OCI-LY1 (cell line): ENCODE data around the gene WIZ.
"Not testable (repeated sequence)": the region's sequence is repeated elsewhere in the genome, so short reads cannot be mapped to it uniquely, and the experiment has no call there.

ENCODE experiments used
- H2AFZ ChIP-seq: fragments of 200-600 bp; sonication (generic), shearing (Covaris generic); 2 replicates; pipeline ENCODE4 v1.6.0; 2014; ENCODE audit warnings: antibody characterized with exemption, mild to moderate bottlenecking, low read length
- H3F3A ChIP-seq: fragments of 200-600 bp; sonication (generic), shearing (Covaris generic); 2 replicates; pipeline ENCODE4 v1.6.0; 2014; ENCODE audit warnings: mild to moderate bottlenecking, antibody characterized with exemption, low read length, moderate library complexity; ENCODE audit not compliant: insufficient read depth
- H3K27ac ChIP-seq: fragments of 200-600 bp; sonication (generic); 2 replicates; pipeline ENCODE4 v1.5.1; 2014; ENCODE audit warnings: low read length, mixed run types, mild to moderate bottlenecking, low read depth; ENCODE audit not compliant: poor library complexity, severe bottlenecking
- H3K27me3 ChIP-seq: fragments of 200-600 bp; sonication (generic); 2 replicates; pipeline ENCODE4 v1.6.0; 2014; ENCODE audit warnings: antibody characterized with exemption, mild to moderate bottlenecking, low read length, moderate library complexity; ENCODE audit not compliant: insufficient read depth
- H3K36me3 ChIP-seq: fragments of 200-600 bp; sonication (generic); 2 replicates; pipeline ENCODE4 v1.6.1; 2014; ENCODE audit warnings: mild to moderate bottlenecking, antibody characterized with exemption, low read length, moderate library complexity, mixed read lengths; ENCODE audit not compliant: insufficient read depth
- H3K4me1 ChIP-seq: fragments of 200-600 bp; sonication (generic); 2 replicates; pipeline ENCODE4 v1.5.1; 2014; ENCODE audit warnings: mild to moderate bottlenecking, low read length, moderate library complexity; ENCODE audit not compliant: insufficient read depth, severe bottlenecking
- H3K4me2 ChIP-seq: fragments of 200-600 bp; sonication (generic), shearing (Covaris generic); 2 replicates; pipeline ENCODE4 v1.6.1; 2014; ENCODE audit warnings: low read length
- H3K4me3 ChIP-seq: fragments of 200-600 bp; sonication (generic); 2 replicates; pipeline ENCODE4 v1.5.1; 2014; ENCODE audit warnings: low read length, low read depth, mild to moderate bottlenecking, mixed read lengths; ENCODE audit not compliant: poor library complexity, severe bottlenecking
- H3K79me2 ChIP-seq: fragments of 200-600 bp; shearing (Covaris generic); 2 replicates; pipeline ENCODE4 v1.6.1; 2016; ENCODE audit warnings: mixed run types, low read length, mixed read lengths; ENCODE audit not compliant: insufficient read depth
- H3K9ac ChIP-seq: fragments of 200-600 bp; sonication (generic), shearing (Covaris generic); 2 replicates; pipeline ENCODE4 v1.6.1; 2014; ENCODE audit warnings: mild to moderate bottlenecking, low read length, mixed read lengths
- H3K9me2 ChIP-seq: fragments of 200-600 bp; sonication (generic), shearing (Covaris generic); 2 replicates; pipeline ENCODE4 v1.6.1; 2014; ENCODE audit warnings: low read depth, mild to moderate bottlenecking, low read length, mixed read lengths
- H3K9me3 ChIP-seq: fragments of 200-600 bp; shearing (Covaris generic); 2 replicates; pipeline ENCODE4 v1.6.1; 2014; ENCODE audit warnings: low read length, mixed read lengths
- H4K20me1 ChIP-seq: fragments of 200-600 bp; sonication (generic), shearing (Covaris generic); 2 replicates; pipeline ENCODE4 v1.6.0; 2016; ENCODE audit warnings: mild to moderate bottlenecking, low read length; ENCODE audit not compliant: insufficient read depth
- EZH2 ChIP-seq: fragments of 200-600 bp; sonication (generic), shearing (Covaris generic); IDR thresholded peaks from 2 replicates; pipeline ENCODE4 v1.8.0; 2017; ENCODE audit warnings: borderline replicate concordance, mixed run types, mild to moderate bottlenecking, antibody characterized with exemption, low read length, moderate library complexity, mixed read lengths
- TF ChIP-seq, protein P1 (sequence below): fragments of 200-600 bp; sonication (generic), shearing (Covaris generic); IDR thresholded peaks from 2 replicates; pipeline ENCODE4 v1.5.1; 2017; ENCODE audit warnings: mild to moderate bottlenecking, antibody characterized with exemption, low read length, moderate library complexity, mixed read lengths

WIZ gene

DNA sequence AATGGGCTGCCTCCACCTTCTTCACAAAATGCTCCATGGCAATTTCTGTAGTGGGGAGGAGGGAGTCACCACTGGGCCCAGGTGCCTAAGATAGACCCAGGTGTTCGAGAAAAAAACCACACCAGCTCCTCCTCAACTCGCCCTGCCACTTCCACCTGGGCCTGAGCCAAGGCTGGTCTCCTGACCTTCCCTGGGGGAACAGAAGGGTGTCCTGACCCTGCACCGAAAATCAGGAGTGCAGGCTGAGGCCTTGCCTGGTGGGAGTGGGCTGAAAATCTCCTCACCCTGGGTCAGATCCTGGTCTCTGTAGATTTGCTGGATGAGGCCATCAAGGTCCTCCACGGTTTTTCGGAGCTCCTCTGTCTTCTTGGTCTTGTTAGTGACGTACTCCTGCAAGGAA is 52.5 kb downstream of the WIZ start:
- Histone ChIP-seq H3F3A (no peaks in the 10 kb centered on the region), H2AFZ (no peak overlapping the region), H3K27ac (no peak overlapping the region), H3K36me3 (peaks cover 87% of the 10 kb centered on the region), H4K20me1 (no peaks in the 10 kb centered on the region), H3K79me2 (peaks cover 5% of the 10 kb centered on the region; the same call in 1 of the 2 replicates), H3K27me3 (no peaks in the 10 kb centered on the region), H3K9ac (no peak overlapping the region), H3K9me3 (no peaks in the 10 kb centered on the region), H3K4me2 (no peak overlapping the region), H3K9me2 (no peaks in the 10 kb centered on the region), H3K4me1 (peaks cover 5% of the 10 kb centered on the region), H3K4me3 (no peak overlapping the region)
- no peak for TF ChIP-seq EZH2
- TF ChIP-seq, protein P1, sequence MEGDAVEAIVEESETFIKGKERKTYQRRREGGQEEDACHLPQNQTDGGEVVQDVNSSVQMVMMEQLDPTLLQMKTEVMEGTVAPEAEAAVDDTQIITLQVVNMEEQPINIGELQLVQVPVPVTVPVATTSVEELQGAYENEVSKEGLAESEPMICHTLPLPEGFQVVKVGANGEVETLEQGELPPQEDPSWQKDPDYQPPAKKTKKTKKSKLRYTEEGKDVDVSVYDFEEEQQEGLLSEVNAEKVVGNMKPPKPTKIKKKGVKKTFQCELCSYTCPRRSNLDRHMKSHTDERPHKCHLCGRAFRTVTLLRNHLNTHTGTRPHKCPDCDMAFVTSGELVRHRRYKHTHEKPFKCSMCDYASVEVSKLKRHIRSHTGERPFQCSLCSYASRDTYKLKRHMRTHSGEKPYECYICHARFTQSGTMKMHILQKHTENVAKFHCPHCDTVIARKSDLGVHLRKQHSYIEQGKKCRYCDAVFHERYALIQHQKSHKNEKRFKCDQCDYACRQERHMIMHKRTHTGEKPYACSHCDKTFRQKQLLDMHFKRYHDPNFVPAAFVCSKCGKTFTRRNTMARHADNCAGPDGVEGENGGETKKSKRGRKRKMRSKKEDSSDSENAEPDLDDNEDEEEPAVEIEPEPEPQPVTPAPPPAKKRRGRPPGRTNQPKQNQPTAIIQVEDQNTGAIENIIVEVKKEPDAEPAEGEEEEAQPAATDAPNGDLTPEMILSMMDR, result no peak

DNA sequence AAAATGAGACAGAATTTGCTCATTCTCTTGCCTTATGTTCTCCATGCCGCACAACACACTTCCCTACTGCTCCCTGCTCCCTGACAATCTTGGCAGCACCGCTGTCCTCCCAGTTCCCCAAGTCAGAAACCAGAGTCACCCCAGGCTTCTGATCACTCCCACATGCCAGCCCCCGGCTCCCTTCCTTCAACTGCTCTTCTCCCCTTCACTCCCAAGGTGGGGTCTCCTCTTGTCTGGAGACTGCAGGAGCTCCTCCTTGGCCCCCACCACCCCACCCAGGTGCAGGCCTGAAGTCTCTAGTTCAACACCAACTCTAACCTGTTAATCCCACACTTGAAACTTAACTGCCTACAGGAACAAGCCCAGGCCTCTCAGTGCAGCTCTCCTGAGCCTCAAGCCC is 53.3 kb downstream of the WIZ start:
- Histone ChIP-seq H3K4me2 (no peak overlapping the region), H3K36me3 (peaks cover 86% of the 10 kb centered on the region), H3K9me2 (no peaks in the 10 kb centered on the region), H3K4me1 (peaks cover 5% of the 10 kb centered on the region), H3K79me2 (peaks cover 5% of the 10 kb centered on the region; the same call in 1 of the 2 replicates), H3F3A (no peaks in the 10 kb centered on the region), H4K20me1 (no peaks in the 10 kb centered on the region), H3K9ac (no peak overlapping the region), H3K27me3 (no peaks in the 10 kb centered on the region), H2AFZ (no peak overlapping the region), H3K27ac (no peak overlapping the region), H3K4me3 (no peak overlapping the region), H3K9me3 (no peaks in the 10 kb centered on the region)
- TF ChIP-seq, protein P1, result no peak
- TF ChIP-seq EZH2, result no peak

DNA sequence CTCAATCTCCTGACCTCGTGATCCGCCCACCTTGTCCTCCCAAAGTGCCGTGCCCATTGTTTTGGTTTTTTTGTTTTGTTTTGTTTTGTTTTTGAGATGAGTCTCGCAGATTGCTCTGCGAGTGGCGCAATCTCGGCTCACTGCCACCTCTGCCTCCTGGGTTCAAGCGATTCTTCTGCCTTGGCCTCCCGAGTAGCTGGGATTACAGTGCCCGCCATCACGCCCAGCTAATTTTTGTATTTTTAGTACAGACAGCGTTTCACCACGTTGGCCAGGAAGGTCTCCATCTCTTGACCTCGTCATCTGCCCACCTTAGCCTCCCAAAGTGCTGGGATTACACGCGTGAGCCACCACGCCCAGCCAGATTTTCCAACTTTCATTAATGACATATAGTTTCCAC is 54.5 kb downstream of the WIZ start:
- H2AFZ ChIP-seq, H3K9ac ChIP-seq, H4K20me1 ChIP-seq, H3F3A ChIP-seq, H3K27me3 ChIP-seq, H3K9me3 ChIP-seq, H3K9me2 ChIP-seq, H3K4me3 ChIP-seq, H3K4me2 ChIP-seq, H3K4me1 ChIP-seq: not testable (repeated sequence)
- Histone ChIP-seq H3K79me2 (peaks cover 11% of the 10 kb centered on the region), H3K36me3 (peaks cover 82% of the 10 kb centered on the region), H3K27ac (peak overlapping the region; percentile 51)

DNA sequence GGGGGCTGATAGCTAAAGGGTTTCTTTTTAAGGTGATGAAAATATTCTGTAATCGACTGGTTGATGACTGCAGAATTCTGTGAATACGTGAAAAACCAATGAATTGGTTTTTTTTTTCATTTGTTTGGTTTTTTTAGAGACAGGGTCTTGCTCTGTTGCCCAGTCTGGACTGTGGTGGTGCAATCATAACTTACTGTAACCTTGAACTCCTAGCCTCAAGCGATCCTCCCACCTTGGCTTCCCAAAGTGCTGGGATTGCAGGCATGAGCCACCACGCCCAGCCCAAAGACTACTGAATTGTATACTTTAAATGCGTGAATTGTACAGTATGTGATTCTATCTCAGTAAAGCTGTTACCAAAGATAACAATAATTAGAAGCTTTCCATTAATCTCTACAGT is 55.3 kb downstream of the WIZ start:
- Histone ChIP-seq H3F3A (no peaks in the 10 kb centered on the region), H3K9me3 (no peaks in the 10 kb centered on the region), H3K9ac (no peak overlapping the region), H3K4me1 (peaks cover 5% of the 10 kb centered on the region), H3K36me3 (peaks cover 83% of the 10 kb centered on the region), H3K4me2 (no peak overlapping the region), H3K4me3 (no peak overlapping the region), H4K20me1 (no peaks in the 10 kb centered on the region), H2AFZ (no peak overlapping the region), H3K79me2 (peaks cover 11% of the 10 kb centered on the region), H3K27me3 (no peaks in the 10 kb centered on the region), H3K27ac (peak overlapping the region; percentile 51), H3K9me2 (no peaks in the 10 kb centered on the region)
- TF ChIP-seq, protein P1, result no peak
- TF ChIP-seq EZH2, result no peak
